ENCODE results near the gene IKZF2. TPM values are rescaled to one million over a fixed set of nuclear protein-coding genes. Genes with fewer than 3 reads are reported as not detected.

IKZF2 gene
- total and polyA plus RNA-seq, 4 donors = 0.35 to 4.7 (median 2.5) TPM

DNA sequence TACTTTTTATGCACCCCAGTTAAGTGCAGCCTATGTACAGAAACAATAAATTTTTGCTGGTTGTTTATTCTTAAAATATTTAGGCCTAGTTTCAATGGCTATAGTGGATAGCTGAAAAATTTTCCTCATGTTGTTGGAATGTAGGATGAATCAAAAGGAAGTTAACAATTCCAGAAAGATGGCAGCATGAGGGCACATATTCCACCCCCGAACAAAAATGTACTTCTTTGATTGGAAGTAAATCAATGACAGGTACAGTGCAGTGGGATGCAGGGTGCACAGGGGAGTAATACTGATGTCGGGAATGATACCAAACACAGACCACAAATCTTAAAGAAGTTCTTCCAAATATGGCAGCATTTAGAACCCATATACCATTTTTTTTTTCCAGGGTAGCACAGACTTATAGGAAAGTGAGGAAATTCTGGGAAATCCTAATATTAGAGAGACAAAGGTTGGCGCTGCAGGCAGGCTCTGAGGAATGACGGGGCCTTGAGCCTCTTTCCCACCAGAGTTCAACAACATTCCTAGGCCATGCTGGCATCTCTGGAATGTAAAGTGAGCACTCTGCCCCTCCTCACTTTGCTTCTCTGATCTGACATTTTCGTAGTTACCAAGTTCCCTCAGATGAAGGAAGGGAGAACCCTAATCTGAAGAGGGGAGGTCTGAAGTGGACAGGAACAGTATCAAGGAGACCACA lies 36.6 kb upstream of the IKZF2 start:
- Histone ChIP-seq H3K4me1 (ENCODE audit: control insufficient read depth in 4 of 4, insufficient read depth in 4 of 4, low read length in 3 of 4) (peaks cover 0 to 8% (median 0%) of the 10 kb centered on the region in 4 donors), H3K27me3 (ENCODE audit: control insufficient read depth in 4 of 4, insufficient read depth in 4 of 4, low read length in 3 of 4) (no peaks in the 10 kb centered on the region), H3K9ac (ENCODE audit: low read depth in 1 of 2, low read length in 2 of 2) (no peak overlapping the region), H3K36me3 (ENCODE audit: control insufficient read depth in 4 of 4, insufficient read depth in 3 of 4, low read depth in 1 of 4, low read length in 3 of 4) (no peaks in the 10 kb centered on the region), H3K27ac (ENCODE audit: low read depth in 1 of 2, low read length in 2 of 2) (no peak overlapping the region), H3K9me3 (ENCODE audit: control insufficient read depth in 4 of 4, low read length in 3 of 4) (no peaks in the 10 kb centered on the region), H3K4me3 (ENCODE audit: low read depth in 1 of 3, low read length in 3 of 3) (no peak overlapping the region)
- DNase-seq (ENCODE audit: low spot score) = no peak
- 72% methylated on average over 5 of the region's 5 CpGs for WGBS
- TF ChIP-seq FOXA1 (IDR thresholded peaks at IDR 0.05) (no peak), YY1 (IDR thresholded peaks at IDR 0.05) (no peak), EGR1 (IDR thresholded peaks at IDR 0.05; ENCODE audit: low read depth in 2 of 2) (no peak), HNF4A (conservative IDR thresholded peaks at IDR 0.05) (no peak), SP1 (IDR thresholded peaks at IDR 0.05) (no peak), RXRA (IDR thresholded peaks at IDR 0.05) (no peak), GABPA (IDR thresholded peaks at IDR 0.05 in 1 of 2, conservative IDR thresholded peaks at IDR 0.05 in 1 of 2) (no peak), RAD21 (IDR thresholded peaks at IDR 0.05) (no peak)
- TF ChIP-seq, protein P1, sequence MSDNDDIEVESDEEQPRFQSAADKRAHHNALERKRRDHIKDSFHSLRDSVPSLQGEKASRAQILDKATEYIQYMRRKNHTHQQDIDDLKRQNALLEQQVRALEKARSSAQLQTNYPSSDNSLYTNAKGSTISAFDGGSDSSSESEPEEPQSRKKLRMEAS (IDR thresholded peaks at IDR 0.05) = no peak
- TF ChIP-seq, protein P2, sequence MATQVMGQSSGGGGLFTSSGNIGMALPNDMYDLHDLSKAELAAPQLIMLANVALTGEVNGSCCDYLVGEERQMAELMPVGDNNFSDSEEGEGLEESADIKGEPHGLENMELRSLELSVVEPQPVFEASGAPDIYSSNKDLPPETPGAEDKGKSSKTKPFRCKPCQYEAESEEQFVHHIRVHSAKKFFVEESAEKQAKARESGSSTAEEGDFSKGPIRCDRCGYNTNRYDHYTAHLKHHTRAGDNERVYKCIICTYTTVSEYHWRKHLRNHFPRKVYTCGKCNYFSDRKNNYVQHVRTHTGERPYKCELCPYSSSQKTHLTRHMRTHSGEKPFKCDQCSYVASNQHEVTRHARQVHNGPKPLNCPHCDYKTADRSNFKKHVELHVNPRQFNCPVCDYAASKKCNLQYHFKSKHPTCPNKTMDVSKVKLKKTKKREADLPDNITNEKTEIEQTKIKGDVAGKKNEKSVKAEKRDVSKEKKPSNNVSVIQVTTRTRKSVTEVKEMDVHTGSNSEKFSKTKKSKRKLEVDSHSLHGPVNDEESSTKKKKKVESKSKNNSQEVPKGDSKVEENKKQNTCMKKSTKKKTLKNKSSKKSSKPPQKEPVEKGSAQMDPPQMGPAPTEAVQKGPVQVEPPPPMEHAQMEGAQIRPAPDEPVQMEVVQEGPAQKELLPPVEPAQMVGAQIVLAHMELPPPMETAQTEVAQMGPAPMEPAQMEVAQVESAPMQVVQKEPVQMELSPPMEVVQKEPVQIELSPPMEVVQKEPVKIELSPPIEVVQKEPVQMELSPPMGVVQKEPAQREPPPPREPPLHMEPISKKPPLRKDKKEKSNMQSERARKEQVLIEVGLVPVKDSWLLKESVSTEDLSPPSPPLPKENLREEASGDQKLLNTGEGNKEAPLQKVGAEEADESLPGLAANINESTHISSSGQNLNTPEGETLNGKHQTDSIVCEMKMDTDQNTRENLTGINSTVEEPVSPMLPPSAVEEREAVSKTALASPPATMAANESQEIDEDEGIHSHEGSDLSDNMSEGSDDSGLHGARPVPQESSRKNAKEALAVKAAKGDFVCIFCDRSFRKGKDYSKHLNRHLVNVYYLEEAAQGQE (IDR thresholded peaks at IDR 0.05) = no peak
- TF ChIP-seq, protein P3, sequence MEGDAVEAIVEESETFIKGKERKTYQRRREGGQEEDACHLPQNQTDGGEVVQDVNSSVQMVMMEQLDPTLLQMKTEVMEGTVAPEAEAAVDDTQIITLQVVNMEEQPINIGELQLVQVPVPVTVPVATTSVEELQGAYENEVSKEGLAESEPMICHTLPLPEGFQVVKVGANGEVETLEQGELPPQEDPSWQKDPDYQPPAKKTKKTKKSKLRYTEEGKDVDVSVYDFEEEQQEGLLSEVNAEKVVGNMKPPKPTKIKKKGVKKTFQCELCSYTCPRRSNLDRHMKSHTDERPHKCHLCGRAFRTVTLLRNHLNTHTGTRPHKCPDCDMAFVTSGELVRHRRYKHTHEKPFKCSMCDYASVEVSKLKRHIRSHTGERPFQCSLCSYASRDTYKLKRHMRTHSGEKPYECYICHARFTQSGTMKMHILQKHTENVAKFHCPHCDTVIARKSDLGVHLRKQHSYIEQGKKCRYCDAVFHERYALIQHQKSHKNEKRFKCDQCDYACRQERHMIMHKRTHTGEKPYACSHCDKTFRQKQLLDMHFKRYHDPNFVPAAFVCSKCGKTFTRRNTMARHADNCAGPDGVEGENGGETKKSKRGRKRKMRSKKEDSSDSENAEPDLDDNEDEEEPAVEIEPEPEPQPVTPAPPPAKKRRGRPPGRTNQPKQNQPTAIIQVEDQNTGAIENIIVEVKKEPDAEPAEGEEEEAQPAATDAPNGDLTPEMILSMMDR (IDR thresholded peaks at IDR 0.05; ENCODE audit: low read depth, low read length, missing input control) = no peak
- TF ChIP-seq, protein P4, sequence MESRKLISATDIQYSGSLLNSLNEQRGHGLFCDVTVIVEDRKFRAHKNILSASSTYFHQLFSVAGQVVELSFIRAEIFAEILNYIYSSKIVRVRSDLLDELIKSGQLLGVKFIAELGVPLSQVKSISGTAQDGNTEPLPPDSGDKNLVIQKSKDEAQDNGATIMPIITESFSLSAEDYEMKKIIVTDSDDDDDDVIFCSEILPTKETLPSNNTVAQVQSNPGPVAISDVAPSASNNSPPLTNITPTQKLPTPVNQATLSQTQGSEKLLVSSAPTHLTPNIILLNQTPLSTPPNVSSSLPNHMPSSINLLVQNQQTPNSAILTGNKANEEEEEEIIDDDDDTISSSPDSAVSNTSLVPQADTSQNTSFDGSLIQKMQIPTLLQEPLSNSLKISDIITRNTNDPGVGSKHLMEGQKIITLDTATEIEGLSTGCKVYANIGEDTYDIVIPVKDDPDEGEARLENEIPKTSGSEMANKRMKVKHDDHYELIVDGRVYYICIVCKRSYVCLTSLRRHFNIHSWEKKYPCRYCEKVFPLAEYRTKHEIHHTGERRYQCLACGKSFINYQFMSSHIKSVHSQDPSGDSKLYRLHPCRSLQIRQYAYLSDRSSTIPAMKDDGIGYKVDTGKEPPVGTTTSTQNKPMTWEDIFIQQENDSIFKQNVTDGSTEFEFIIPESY (IDR thresholded peaks at IDR 0.05) = no peak

DNA sequence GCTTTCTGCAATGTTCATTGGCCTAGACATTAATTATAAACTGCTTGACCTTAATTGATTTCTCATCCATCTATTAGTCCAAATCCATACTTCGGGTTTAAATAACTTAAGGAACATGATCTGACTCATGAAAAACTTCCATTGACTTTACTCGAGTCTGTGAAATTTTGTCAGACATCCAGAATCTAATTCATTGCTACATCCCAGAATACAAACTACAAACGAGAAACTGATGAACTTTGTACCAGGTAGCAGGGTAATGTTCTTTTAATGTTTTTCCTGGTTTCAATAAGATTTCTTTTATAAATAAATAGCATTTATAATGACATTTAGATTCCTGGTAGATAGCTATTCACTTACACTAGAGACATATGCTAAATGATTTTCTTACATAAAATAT lies 36.0 kb upstream of the IKZF2 start:
- no peak overlapping the region for H3K4me3 ChIP-seq (ENCODE audit: low read depth in 1 of 3, low read length in 3 of 3)
- H3K27me3 ChIP-seq (ENCODE audit: control insufficient read depth in 4 of 4, insufficient read depth in 4 of 4, low read length in 3 of 4) = no peaks in the 10 kb centered on the region
- no peak for TF ChIP-seq SP1 (IDR thresholded peaks at IDR 0.05)
- TF ChIP-seq HNF4G (IDR thresholded peaks at IDR 0.05) = peak; percentile 34
- peak; percentile 36 to 56 for TF ChIP-seq JUND (IDR thresholded peaks at IDR 0.05)
- TF ChIP-seq, protein P3 (IDR thresholded peaks at IDR 0.05; ENCODE audit: low read depth, low read length, missing input control) = no peak
- TF ChIP-seq, protein P5, sequence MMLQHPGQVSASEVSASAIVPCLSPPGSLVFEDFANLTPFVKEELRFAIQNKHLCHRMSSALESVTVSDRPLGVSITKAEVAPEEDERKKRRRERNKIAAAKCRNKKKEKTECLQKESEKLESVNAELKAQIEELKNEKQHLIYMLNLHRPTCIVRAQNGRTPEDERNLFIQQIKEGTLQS (IDR thresholded peaks at IDR 0.05) = peak; percentile 17
- TF ChIP-seq TAF1 (conservative IDR thresholded peaks at IDR 0.05) = no peak
- TF ChIP-seq EGR1 (IDR thresholded peaks at IDR 0.05; ENCODE audit: low read depth in 2 of 2) = no peak
- TF ChIP-seq NR2F2 (IDR thresholded peaks at IDR 0.05) = no peak
- TF ChIP-seq RAD21 (IDR thresholded peaks at IDR 0.05) = peak in 1 of 2 donors; percentile 18
- TF ChIP-seq HNF4A (conservative IDR thresholded peaks at IDR 0.05) = peak; percentile 80 to 89
- H3K9me3 ChIP-seq (ENCODE audit: control insufficient read depth in 4 of 4, low read length in 3 of 4) = no peaks in the 10 kb centered on the region
- H3K36me3 ChIP-seq (ENCODE audit: control insufficient read depth in 4 of 4, insufficient read depth in 3 of 4, low read depth in 1 of 4, low read length in 3 of 4) = no peaks in the 10 kb centered on the region
- DNase-seq (ENCODE audit: low spot score) = no peak
- no peak overlapping the region for H3K27ac ChIP-seq (ENCODE audit: low read depth in 1 of 2, low read length in 2 of 2)
- 31% methylated on average over 3 of the region's 3 CpGs for WGBS
- peaks cover 0 to 8% (median 0%) of the 10 kb centered on the region in 4 donors for H3K4me1 ChIP-seq (ENCODE audit: control insufficient read depth in 4 of 4, insufficient read depth in 4 of 4, low read length in 3 of 4)
- no peak overlapping the region for H3K9ac ChIP-seq (ENCODE audit: low read depth in 1 of 2, low read length in 2 of 2)
